Stimulated activated CD8-positive, alpha-beta memory T cell treated with anti-CD3 and anti-CD28 coated beads, Interleukin-15, amount 100 ng/mL, for 1 hour (primary cell): Measurements from ENCODE around the gene GAP43.

Experiments used
- DNase-seq: peaks from one replicate; pipeline ENCODE4 v3.0.0-alpha.2; 2020; ENCODE audit warnings: low read depth

Gene GAP43

GRCh38 chr3:115662356-115662755 lies 39.0 kb downstream of the GAP43 start:
- DNase-seq, result no peak

- DNase-seq, result no peak
Measured at GRCh38 chr3:115663414-115663813, 40.1 kb downstream of the GAP43 start.

- DNase-seq, result no peak
Measured at GRCh38 chr3:115666081-115666480, 42.8 kb downstream of the GAP43 start.

- DNase-seq, result no peak
Measured at GRCh38 chr3:115666920-115667737, 43.8 kb downstream of the GAP43 start.

- no peak for DNase-seq
Measured at GRCh38 chr3:115667738-115668065, 44.4 kb downstream of the GAP43 start.

GRCh38 chr3:115670911-115671310 lies 47.6 kb downstream of the GAP43 start:
- no peak for DNase-seq

- DNase-seq, result no peak
Measured at GRCh38 chr3:115671761-115672455, 48.6 kb downstream of the GAP43 start.

GRCh38 chr3:115673881-115674280 lies 50.6 kb downstream of the GAP43 start:
- DNase-seq, result no peak

GRCh38 chr3:115676336-115676735 lies 53.0 kb downstream of the GAP43 start:
- no peak for DNase-seq

- no peak for DNase-seq
Measured at GRCh38 chr3:115680803-115681345, 57.6 kb downstream of the GAP43 start.

- no peak for DNase-seq
Measured at GRCh38 chr3:115681736-115682135, 58.4 kb downstream of the GAP43 start.

- no peak for DNase-seq
Measured at GRCh38 chr3:115683305-115683704, 60.0 kb downstream of the GAP43 start.

- DNase-seq, result no peak
Measured at GRCh38 chr3:115683773-115684172, 60.5 kb downstream of the GAP43 start.

- DNase-seq, result no peak
Measured at GRCh38 chr3:115685097-115685496, 61.8 kb downstream of the GAP43 start.

GRCh38 chr3:115687721-115688120 lies 64.4 kb downstream of the GAP43 start:
- DNase-seq, result no peak

- no peak for DNase-seq
Measured at GRCh38 chr3:115688418-115688817, 65.1 kb downstream of the GAP43 start.

GRCh38 chr3:115689928-115690327 lies 66.6 kb downstream of the GAP43 start:
- DNase-seq, result no peak

GRCh38 chr3:115691964-115692363 lies 68.7 kb downstream of the GAP43 start:
- no peak for DNase-seq

- DNase-seq, result peak; percentile 42
Measured at GRCh38 chr3:115692887-115693524, 69.7 kb downstream of the GAP43 start.

- DNase-seq, result no peak
Measured at GRCh38 chr3:115693868-115694267, 70.6 kb downstream of the GAP43 start.

GRCh38 chr3:115695090-115695489 lies 71.8 kb downstream of the GAP43 start:
- DNase-seq, result no peak

GRCh38 chr3:115697263-115698053 lies 74.1 kb downstream of the GAP43 start:
- DNase-seq, result no peak
